HG03045 (cell line): ENCODE data around the gene ACCSL.
A peak's percentile ranks its signal among the peaks of the same experiment; 100 is the strongest.

Experiments
- ATAC-seq: cut with Tn5 transposase; IDR thresholded peaks from one replicate; pipeline ENCODE4 v1.9.1; 2021; ENCODE audit warnings: mild to moderate bottlenecking, moderate library complexity; ENCODE audit not compliant: unreplicated experiment

ACCSL gene

GRCh38 chr11:44094260-44094868, 46.6 kb downstream of the ACCSL start:
- no peak for ATAC-seq

GRCh38 chr11:44095506-44096359, 48.0 kb downstream of the ACCSL start, which contains the start of gene EXT2:
Gene EXT2, plus strand, starts transcription at chr11:44095678. Its CDS starts 12,035 bp downstream, at chr11:44107713.
- peak; percentile 94 for ATAC-seq

GRCh38 chr11:44096360-44097185, 48.8 kb downstream of the ACCSL start:
- ATAC-seq = no peak

GRCh38 chr11:44097821-44098220, 50.0 kb downstream of the ACCSL start:
- ATAC-seq = no peak

- no peak for ATAC-seq
Measured at GRCh38 chr11:44101098-44101497, 53.3 kb downstream of the ACCSL start.

GRCh38 chr11:44104481-44105294, 56.9 kb downstream of the ACCSL start:
- no peak for ATAC-seq

GRCh38 chr11:44108260-44108659, 60.5 kb downstream of the ACCSL start:
- ATAC-seq = no peak
